ENCODE measurements around the gene UBE3D. TPM values are rescaled to one million over a fixed set of nuclear protein-coding genes. Genes with fewer than 3 reads are reported as not detected.

Gene UBE3D
- total RNA-seq, 1 donor from 2014 or later, result 7.4 TPM

GRCh38 chr6:82909551-82909950 lies 156.1 kb downstream of the UBE3D start:
- no peaks in the 10 kb centered on the region for H3K9me3 Mint-ChIP-seq (ENCODE audit: unreplicated experiment)
- peaks cover 40% of the 10 kb centered on the region for H3K4me1 Mint-ChIP-seq (ENCODE audit: low read depth, unreplicated experiment)
- H3K4me1 ChIP-seq (ENCODE audit: insufficient read depth, low read length), result peaks cover 4% of the 10 kb centered on the region
- H3K27ac Mint-ChIP-seq (ENCODE audit: unreplicated experiment), result no peak overlapping the region
- no peak overlapping the region for H2AFZ ChIP-seq (ENCODE audit: low read depth, low read length)
- TF ChIP-seq EZH2 (IDR thresholded peaks at IDR 0.05; ENCODE audit: insufficient read depth, low read length) (no peak), CTCF (IDR thresholded peaks at IDR 0.05; ENCODE audit: insufficient read depth, low read depth, low read length) (no peak)
- peaks cover 1% of the 10 kb centered on the region for H3K36me3 Mint-ChIP-seq (ENCODE audit: low read depth, unreplicated experiment)
- no peaks in the 10 kb centered on the region for H3K27me3 ChIP-seq (ENCODE audit: insufficient read depth, low read length)
- H3K4me3 Mint-ChIP-seq (ENCODE audit: unreplicated experiment), result no peak overlapping the region
- no peaks in the 10 kb centered on the region for H3K79me2 ChIP-seq (ENCODE audit: insufficient read depth, low read length)
- H3K27ac ChIP-seq (ENCODE audit: low read depth, low read length), result no peak overlapping the region
- DNase-seq (ENCODE audit: low read depth) (peak; percentile 12), FAIRE-seq (no peak)
- H3K9ac ChIP-seq (ENCODE audit: low read length), result no peak overlapping the region
- H3K36me3 ChIP-seq (ENCODE audit: insufficient read depth, low read length), result no peaks in the 10 kb centered on the region
- H3K27me3 Mint-ChIP-seq (ENCODE audit: low read depth, unreplicated experiment), result no peaks in the 10 kb centered on the region
- no peak overlapping the region for H3K4me3 ChIP-seq (ENCODE audit: insufficient read depth, low read depth, low read length)
- H3K9me3 ChIP-seq (ENCODE audit: insufficient read depth, low read depth, low read length), result no peaks in the 10 kb centered on the region
- no peaks in the 10 kb centered on the region for H4K20me1 ChIP-seq (ENCODE audit: insufficient read depth, low read length)
- H3K4me2 ChIP-seq (ENCODE audit: low read length), result no peak overlapping the region

- Histone ChIP-seq H2AFZ (ENCODE audit: low read depth, low read length) (no peak overlapping the region), H3K9me3 (ENCODE audit: insufficient read depth, low read depth, low read length) (no peaks in the 10 kb centered on the region), H3K79me2 (ENCODE audit: insufficient read depth, low read length) (no peaks in the 10 kb centered on the region), H3K27ac (ENCODE audit: low read depth, low read length) (no peak overlapping the region), H3K36me3 (ENCODE audit: insufficient read depth, low read length) (no peaks in the 10 kb centered on the region), H3K4me1 (ENCODE audit: insufficient read depth, low read length) (peaks cover 4% of the 10 kb centered on the region), H4K20me1 (ENCODE audit: insufficient read depth, low read length) (no peaks in the 10 kb centered on the region), H3K9ac (ENCODE audit: low read length) (no peak overlapping the region), H3K4me2 (ENCODE audit: low read length) (no peak overlapping the region), H3K4me3 (ENCODE audit: insufficient read depth, low read depth, low read length) (no peak overlapping the region), H3K27me3 (ENCODE audit: insufficient read depth, low read length) (no peaks in the 10 kb centered on the region)
- Mint-ChIP-seq H3K27ac (ENCODE audit: unreplicated experiment) (no peak overlapping the region), H3K4me3 (ENCODE audit: unreplicated experiment) (no peak overlapping the region), H3K27me3 (ENCODE audit: low read depth, unreplicated experiment) (no peaks in the 10 kb centered on the region), H3K36me3 (ENCODE audit: low read depth, unreplicated experiment) (peaks cover 1% of the 10 kb centered on the region), H3K4me1 (ENCODE audit: low read depth, unreplicated experiment) (peaks cover 40% of the 10 kb centered on the region), H3K9me3 (ENCODE audit: unreplicated experiment) (no peaks in the 10 kb centered on the region)
- FAIRE-seq, result no peak
- no peak for TF ChIP-seq CTCF (IDR thresholded peaks at IDR 0.05; ENCODE audit: insufficient read depth, low read depth, low read length)
- TF ChIP-seq EZH2 (IDR thresholded peaks at IDR 0.05; ENCODE audit: insufficient read depth, low read length), result no peak
- DNase-seq (ENCODE audit: low read depth), result no peak
Observed at GRCh38 chr6:82908661-82909060, 157.0 kb downstream of the UBE3D start.

- no peaks in the 10 kb centered on the region for H3K36me3 ChIP-seq (ENCODE audit: insufficient read depth, low read length)
- H3K4me1 Mint-ChIP-seq (ENCODE audit: low read depth, unreplicated experiment), result peaks cover 40% of the 10 kb centered on the region
- H4K20me1 ChIP-seq (ENCODE audit: insufficient read depth, low read length), result no peaks in the 10 kb centered on the region
- H3K4me3 ChIP-seq (ENCODE audit: insufficient read depth, low read depth, low read length), result no peak overlapping the region
- no peaks in the 10 kb centered on the region for H3K27me3 ChIP-seq (ENCODE audit: insufficient read depth, low read length)
- H3K27ac Mint-ChIP-seq (ENCODE audit: unreplicated experiment), result peak overlapping the region; percentile 77
- H3K9ac ChIP-seq (ENCODE audit: low read length), result no peak overlapping the region
- no peaks in the 10 kb centered on the region for H3K9me3 ChIP-seq (ENCODE audit: insufficient read depth, low read depth, low read length)
- H3K27me3 Mint-ChIP-seq (ENCODE audit: low read depth, unreplicated experiment), result no peaks in the 10 kb centered on the region
- no peaks in the 10 kb centered on the region for H3K9me3 Mint-ChIP-seq (ENCODE audit: unreplicated experiment)
- H3K36me3 Mint-ChIP-seq (ENCODE audit: low read depth, unreplicated experiment), result no peaks in the 10 kb centered on the region
- TF ChIP-seq EZH2 (IDR thresholded peaks at IDR 0.05; ENCODE audit: insufficient read depth, low read length) (no peak), CTCF (IDR thresholded peaks at IDR 0.05; ENCODE audit: insufficient read depth, low read depth, low read length) (no peak)
- H2AFZ ChIP-seq (ENCODE audit: low read depth, low read length), result no peak overlapping the region
- no peak overlapping the region for H3K4me3 Mint-ChIP-seq (ENCODE audit: unreplicated experiment)
- H3K4me2 ChIP-seq (ENCODE audit: low read length), result peak overlapping the region; percentile 12
- peak; percentile 81 for DNase-seq (ENCODE audit: low read depth)
- H3K4me1 ChIP-seq (ENCODE audit: insufficient read depth, low read length), result peaks cover 4% of the 10 kb centered on the region
- FAIRE-seq, result peak; percentile 23
- no peak overlapping the region for H3K27ac ChIP-seq (ENCODE audit: low read depth, low read length)
- no peaks in the 10 kb centered on the region for H3K79me2 ChIP-seq (ENCODE audit: insufficient read depth, low read length)
Observed at GRCh38 chr6:82906951-82907350, 158.7 kb downstream of the UBE3D start.
